Psoas muscle (tissue), 8 donors: ENCODE results near the gene PIEZO1. TPM values are rescaled to one million over a fixed set of nuclear protein-coding genes. Genes with fewer than 3 reads are reported as not detected.

Experiments
- ATAC-seq, 4 donors: fragments of 200-7000 bp; cut with Tn5 transposase; one replicate each; pipeline ENCODE4 v1.9.1; 2020; ENCODE audit warnings: moderate library complexity in 3 of 4, mild to moderate bottlenecking in 2 of 4
- DNase-seq, 2 donors: peaks; one replicate each; pipeline ENCODE4 v3.0.0-alpha.2; 2020
- H3K27ac ChIP-seq: fragments of 200-600 bp; one replicate; pipeline ENCODE4 v1.8.0; 2022
- H3K27me3 ChIP-seq, 3 donors: fragments of 200-600 bp in 1 of 3; one replicate each; pipeline versions ENCODE4 v1.6.1 to v1.8.0; 2013 to 2022; ENCODE audit warnings: low read length in 2 of 3, mild to moderate bottlenecking in 2 of 3, moderate library complexity in 1 of 3; ENCODE audit not compliant: insufficient read depth in 3 of 3
- H3K36me3 ChIP-seq, 2 donors: fragments of 200-600 bp in 1 of 2; one replicate each; pipeline versions ENCODE4 v1.6.1 to v1.8.0; 2013 to 2022; ENCODE audit warnings: low read depth in 1 of 2, mild to moderate bottlenecking in 1 of 2, moderate library complexity in 1 of 2; ENCODE audit not compliant: insufficient read depth in 1 of 2
- H3K4me1 ChIP-seq: fragments of 200-600 bp; one replicate; pipeline ENCODE4 v1.8.0; 2022
- H3K4me3 ChIP-seq: fragments of 200-600 bp; one replicate; pipeline ENCODE4 v1.8.0; 2022; ENCODE audit warnings: mild to moderate bottlenecking
- H3K9me3 ChIP-seq: fragments of 200-600 bp; one replicate; pipeline ENCODE4 v1.8.0; 2022
- WGBS, 3 donors: extraction: QIAGEN DNeasy Blood & Tissue Kit; methylation state at CpG; one replicate each; pipeline versions ENCODE4 v1.1.6 to v1.1.7; 2013; 5-methylcytosine and 5-hydroxymethylcytosine counted together
- intact Hi-C, 2 donors: fragments of 100-400 bp; cut with DNase I; formaldehyde crosslinking; loops; one replicate each; pipeline versions ENCODE4 v1.11.0 to v1.14.2; 2022
- polyA plus RNA-seq, 3 donors: library from polyadenylated mRNA; stranded (reverse); fragments of 200-250 nt; gene quantifications; one replicate each; pipeline ENCODE4 v1.2.3, GENCODE V29; 2013
- total RNA-seq, 4 donors: library from RNA; stranded (reverse); fragmentation: NEBNext Ultra II Directional in 2 of 4; extraction: Animal tissue kit (Norgen Biotek cat#: 25700) in 2 of 4; gene quantifications; one replicate each; pipeline versions ENCODE4 v1.2.1 to v1.2.4, GENCODE V29; 2021 to 2023
- TF ChIP-seq, protein P1 (sequence below): fragments of 200-600 bp; IDR thresholded peaks from one replicate; pipeline ENCODE4 v1.8.0; 2022; ENCODE audit warnings: antibody characterized with exemption
- donor health status: healthy with polysubstance abuse.
- donor health status: DM: no; HTN: no; CAD: no; lungs with moderate emphysema.
- donor health status: Bipolar disorder and iron deficiency.
- donor health status: healthy.
- donor health status: DM: yes; HTN: yes; CAD: no.
- donor health status: DM: no; HTN: no; CAD: no.
- donor health status: DM: no; HTN: no; CAD: no.
- donor health status: DM: yes; HTN: yes; CAD: no.

PIEZO1 gene
- total and polyA plus RNA-seq, 7 donors = 7.2 to 26.8 (median 10.2) TPM

DNA sequence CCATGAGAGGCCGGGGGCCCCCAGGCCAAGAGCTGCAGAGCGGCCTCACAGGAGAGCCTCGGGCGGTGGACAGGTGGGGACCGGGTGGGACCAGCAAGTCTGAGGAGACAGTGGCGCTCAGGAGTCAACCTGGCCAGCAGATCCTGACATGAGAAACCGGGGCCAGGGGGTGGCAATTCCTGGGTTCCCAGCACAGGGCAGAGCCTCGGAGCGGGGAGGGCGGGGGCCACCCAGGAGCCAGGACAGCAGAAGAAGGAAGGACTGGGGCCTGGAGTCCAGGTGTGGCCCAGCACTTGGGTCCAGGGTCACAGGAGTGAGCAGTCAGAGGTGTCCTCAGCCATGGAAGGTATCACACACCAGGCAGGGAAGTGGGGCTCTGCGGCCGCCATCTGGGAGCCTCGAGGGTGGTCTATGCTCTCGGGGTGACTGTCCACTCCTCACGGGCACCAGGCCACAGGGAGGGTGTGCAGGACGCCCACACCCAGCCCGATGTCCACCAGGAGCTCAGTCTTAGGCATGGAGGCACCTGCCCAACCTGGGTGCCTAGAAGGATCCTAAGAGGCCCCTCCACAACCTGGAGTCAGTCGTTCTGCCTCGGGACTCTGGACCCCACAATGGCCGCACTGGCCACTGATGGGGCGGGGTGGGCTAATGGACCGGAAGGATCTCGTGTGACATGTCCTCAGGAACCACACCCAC is 29.1 kb downstream of the PIEZO1 start:
- Histone ChIP-seq H3K4me3 (no peak overlapping the region), H3K36me3 (no peaks in the 10 kb centered on the region), H3K27ac (no peak overlapping the region), H3K4me1 (no peaks in the 10 kb centered on the region), H3K27me3 (peaks cover 0 to 12% (median 7%) of the 10 kb centered on the region in 3 donors), H3K9me3 (no peaks in the 10 kb centered on the region)
- TF ChIP-seq, protein P1, sequence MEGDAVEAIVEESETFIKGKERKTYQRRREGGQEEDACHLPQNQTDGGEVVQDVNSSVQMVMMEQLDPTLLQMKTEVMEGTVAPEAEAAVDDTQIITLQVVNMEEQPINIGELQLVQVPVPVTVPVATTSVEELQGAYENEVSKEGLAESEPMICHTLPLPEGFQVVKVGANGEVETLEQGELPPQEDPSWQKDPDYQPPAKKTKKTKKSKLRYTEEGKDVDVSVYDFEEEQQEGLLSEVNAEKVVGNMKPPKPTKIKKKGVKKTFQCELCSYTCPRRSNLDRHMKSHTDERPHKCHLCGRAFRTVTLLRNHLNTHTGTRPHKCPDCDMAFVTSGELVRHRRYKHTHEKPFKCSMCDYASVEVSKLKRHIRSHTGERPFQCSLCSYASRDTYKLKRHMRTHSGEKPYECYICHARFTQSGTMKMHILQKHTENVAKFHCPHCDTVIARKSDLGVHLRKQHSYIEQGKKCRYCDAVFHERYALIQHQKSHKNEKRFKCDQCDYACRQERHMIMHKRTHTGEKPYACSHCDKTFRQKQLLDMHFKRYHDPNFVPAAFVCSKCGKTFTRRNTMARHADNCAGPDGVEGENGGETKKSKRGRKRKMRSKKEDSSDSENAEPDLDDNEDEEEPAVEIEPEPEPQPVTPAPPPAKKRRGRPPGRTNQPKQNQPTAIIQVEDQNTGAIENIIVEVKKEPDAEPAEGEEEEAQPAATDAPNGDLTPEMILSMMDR = no peak
- 79 to 87% (median 84%) methylated on average over 20 to 23 of the region's 23 CpGs for WGBS, 3 donors
- ATAC-seq (no peak), DNase-seq (no peak)
- intact Hi-C loops = no loop called here

- no peak overlapping the region for H3K4me3 ChIP-seq
- H3K36me3 ChIP-seq = no peaks in the 10 kb centered on the region
- ATAC-seq (no peak), DNase-seq (no peak)
- 62 to 83% (median 75%) methylated on average over 42 of the region's 42 CpGs for WGBS, 3 donors
- peaks cover 0 to 12% (median 7%) of the 10 kb centered on the region in 3 donors for H3K27me3 ChIP-seq
- no peaks in the 10 kb centered on the region for H3K4me1 ChIP-seq
- TF ChIP-seq, protein P1 = no peak
- H3K9me3 ChIP-seq = no peaks in the 10 kb centered on the region
- H3K27ac ChIP-seq = no peak overlapping the region
- intact Hi-C loops = no loop called here
Observed at GRCh38 chr16:88754912-88755744, 29.9 kb downstream of the PIEZO1 start.

- ATAC-seq = no peak
- Histone ChIP-seq H3K36me3 (no peaks in the 10 kb centered on the region), H3K9me3 (no peaks in the 10 kb centered on the region), H3K4me3 (no peak overlapping the region), H3K27me3 (peaks cover 0 to 12% (median 4%) of the 10 kb centered on the region in 3 donors), H3K4me1 (no peaks in the 10 kb centered on the region), H3K27ac (no peak overlapping the region)
- WGBS, 3 donors = 78 to 88% (median 82%) methylated on average over 23 to 28 of the region's 28 CpGs
- intact Hi-C loops = no loop called here
- no peak for DNase-seq
- TF ChIP-seq, protein P1 = no peak
Observed at GRCh38 chr16:88754109-88754911, 30.7 kb downstream of the PIEZO1 start.

DNA sequence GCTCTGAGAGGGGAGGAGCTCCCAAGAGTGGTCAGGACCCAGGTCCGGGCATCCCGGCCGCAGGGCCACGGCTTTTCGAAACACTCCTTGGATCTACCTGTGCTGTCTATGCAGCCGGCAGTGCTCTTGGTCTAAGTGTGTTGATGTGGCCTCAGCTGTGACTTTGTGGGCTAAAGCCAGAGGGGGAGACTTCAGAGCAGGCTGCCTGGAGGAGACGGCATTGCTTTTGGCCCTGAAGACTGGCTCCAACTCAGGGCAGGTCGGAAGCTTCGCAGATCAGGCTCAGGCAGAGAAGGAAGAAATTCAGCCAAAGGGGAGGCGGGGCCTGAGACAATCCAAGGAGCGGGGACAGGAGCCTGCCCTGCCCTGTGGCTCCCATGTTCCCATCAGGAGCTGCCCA is 31.4 kb downstream of the PIEZO1 start:
- intact Hi-C loops = no loop called here

More for the DNA sequence above, 31.4 kb downstream of the PIEZO1 start:
- Histone ChIP-seq H3K27ac (no peak overlapping the region), H3K36me3 (no peaks in the 10 kb centered on the region), H3K27me3 (peaks cover 0 to 7% (median 4%) of the 10 kb centered on the region in 3 donors), H3K4me1 (no peaks in the 10 kb centered on the region), H3K9me3 (no peaks in the 10 kb centered on the region), H3K4me3 (no peak overlapping the region)
- DNase-seq (no peak), ATAC-seq (no peak)
- 73 to 90% (median 86%) methylated on average over 11 of the region's 11 CpGs for WGBS, 3 donors
- TF ChIP-seq, protein P1 = no peak
